SK-N-MC (cell line): Measurements from ENCODE around the gene ZBTB7A.
"Not testable (repeated sequence)": the region's sequence is repeated elsewhere in the genome, so short reads cannot be mapped to it uniquely, and the experiment has no call there.

Experiments
- DNase-seq: peaks from one replicate; pipeline ENCODE4 v3.0.0-alpha.2; 2011; ENCODE audit warnings: low read depth, low spot score
- H3K27ac ChIP-seq: fragments of 200-600 bp; sonication (generic); 2 replicates; pipeline ENCODE4 v1.5.1; 2016; ENCODE audit warnings: mixed run types
- H3K36me3 ChIP-seq: fragments of 200-600 bp; sonication (generic); 2 replicates; pipeline ENCODE4 v1.6.1; 2017; ENCODE audit warnings: antibody characterized with exemption, low read length, mixed read lengths; ENCODE audit not compliant: insufficient read depth
- H3K4me3 ChIP-seq: fragments of 200-600 bp; sonication (generic); 2 replicates; pipeline ENCODE4 v1.5.1; 2016
- H3K9ac ChIP-seq: fragments of 200-600 bp; sonication (generic); 2 replicates; pipeline ENCODE4 v1.8.0; 2017; ENCODE audit warnings: mixed run types, mixed read lengths; ENCODE audit not compliant: insufficient read length
- H3K9me3 ChIP-seq: fragments of 200-600 bp; sonication (generic); 2 replicates; pipeline ENCODE4 v1.6.1; 2017; ENCODE audit warnings: low read depth, mild to moderate bottlenecking, antibody characterized with exemption, low read length, moderate library complexity, mixed read lengths
- EZH2 ChIP-seq: fragments of 200-600 bp; sonication (generic); IDR thresholded peaks from one replicate; pipeline ENCODE4 v1.6.1; 2017; ENCODE audit warnings: antibody characterized with exemption
- FOXP2 ChIP-seq: optimal IDR thresholded peaks from 2 replicates; pipeline ENCODE3; 2011; ENCODE audit warnings: mild to moderate bottlenecking, moderate library complexity; ENCODE audit not compliant: insufficient read depth; ENCODE audit errors: extremely low read length, control extremely low read depth
- POLR2AphosphoS5 ChIP-seq: IDR thresholded peaks from 2 replicates; pipeline ENCODE4 v1.6.1; 2012; ENCODE audit warnings: mild to moderate bottlenecking, low read depth, low read length, borderline replicate concordance

ZBTB7A gene

DNA sequence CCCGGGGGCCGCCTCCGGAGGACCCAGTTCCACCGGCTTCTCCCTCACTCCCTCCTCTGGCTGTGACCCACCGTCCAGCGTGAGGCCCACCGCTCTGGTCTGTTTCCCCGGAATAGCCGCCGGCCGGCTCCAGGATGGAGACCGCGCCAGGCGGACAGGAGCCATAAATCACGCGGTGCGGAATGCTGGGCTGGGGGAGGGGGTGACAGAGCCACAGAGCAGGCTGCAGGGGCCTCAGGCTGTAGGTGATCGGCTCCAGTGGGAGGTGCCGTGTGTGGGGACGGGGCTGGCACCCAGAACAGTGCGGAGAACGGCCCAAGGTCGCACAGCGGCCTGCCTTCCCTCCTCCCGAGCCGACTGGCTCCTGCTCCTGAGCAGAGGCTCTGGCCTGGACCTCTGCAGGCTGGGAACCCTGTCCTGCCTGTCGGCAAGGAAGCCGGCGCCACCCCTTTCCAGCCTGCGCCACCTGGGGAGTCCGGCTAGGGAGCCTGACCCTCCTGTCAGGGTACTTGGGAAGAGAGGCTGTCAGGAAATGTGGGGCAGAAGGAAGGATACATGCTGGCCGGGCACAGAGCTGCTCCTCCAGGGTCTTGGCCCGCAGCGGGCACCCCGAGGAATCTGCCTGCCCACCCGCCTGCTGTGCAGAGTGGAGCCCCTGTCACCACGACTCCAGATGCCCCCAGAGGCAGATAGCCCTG, 50.8 kb downstream of the ZBTB7A start:
- TF ChIP-seq POLR2AphosphoS5 (no peak), EZH2 (no peak), FOXP2 (no peak)
- H3K36me3 ChIP-seq, result peaks cover 19% of the 10 kb centered on the region; the same call in 1 of the 2 replicates

DNA sequence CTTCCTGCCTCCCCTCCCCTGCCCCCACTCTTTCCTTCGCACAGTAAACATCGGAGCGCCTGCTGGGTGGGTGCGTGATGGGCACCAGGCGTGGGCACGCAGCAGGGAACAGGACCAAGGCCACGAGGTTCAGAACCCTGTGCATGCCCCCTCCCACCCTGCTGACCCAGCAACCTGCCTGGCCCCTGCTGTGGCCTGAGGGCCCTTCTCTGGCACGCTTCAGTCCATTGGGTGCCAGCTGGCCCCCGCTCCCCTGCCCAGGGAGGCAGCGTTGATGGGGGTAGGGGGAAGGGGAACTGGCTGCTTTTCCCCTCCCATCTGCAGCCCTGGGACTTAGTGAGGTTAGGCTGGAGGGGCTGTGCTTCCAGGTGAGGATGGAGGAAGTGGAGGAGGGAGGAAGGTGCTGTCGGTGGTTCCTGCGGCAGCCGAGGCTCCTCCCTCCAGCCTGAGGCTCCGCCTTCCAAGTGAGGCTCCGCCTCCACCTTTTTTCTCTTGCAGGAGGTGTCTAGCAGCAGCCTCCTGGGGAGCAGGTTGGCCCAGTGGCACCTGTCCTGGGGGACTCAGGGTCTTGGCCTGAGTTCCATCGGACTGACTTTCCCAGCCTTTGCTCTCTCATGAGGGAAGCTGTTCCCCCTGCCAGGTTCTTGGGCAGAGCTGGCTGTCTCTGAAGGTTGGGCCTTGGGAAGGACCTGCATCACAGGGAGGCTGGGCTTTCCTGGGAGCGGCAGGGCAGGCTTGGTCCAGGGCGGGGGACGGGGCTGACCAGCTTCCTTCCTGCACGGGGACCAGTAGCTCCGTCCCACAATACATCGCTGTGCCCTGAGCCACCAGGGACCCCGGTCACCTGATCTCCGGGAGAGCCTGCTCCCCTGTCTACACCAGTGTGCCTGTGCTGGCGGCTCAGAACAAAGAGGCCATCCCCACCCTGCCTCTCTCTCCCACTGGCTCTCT, 51.9 kb downstream of the ZBTB7A start:
- H3K9ac ChIP-seq, result no peak overlapping the region
- no peak for TF ChIP-seq FOXP2
- TF ChIP-seq POLR2AphosphoS5, result no peak
- TF ChIP-seq EZH2, result no peak
- DNase-seq, result no peak
- H3K36me3 ChIP-seq, result peaks cover 19% of the 10 kb centered on the region; the same call in 1 of the 2 replicates
- H3K27ac ChIP-seq, result no peak overlapping the region
- no peak overlapping the region for H3K4me3 ChIP-seq
- no peaks in the 10 kb centered on the region for H3K9me3 ChIP-seq

More for the DNA sequence above, 50.8 kb downstream of the ZBTB7A start:
- Histone ChIP-seq H3K9ac (no peak overlapping the region), H3K9me3 (no peaks in the 10 kb centered on the region), H3K4me3 (no peak overlapping the region), H3K27ac (no peak overlapping the region)
- DNase-seq, result no peak

- Histone ChIP-seq H3K9me3 (no peaks in the 10 kb centered on the region), H3K27ac (no peak overlapping the region), H3K36me3 (peaks cover 19% of the 10 kb centered on the region; the same call in 1 of the 2 replicates), H3K4me3 (no peak overlapping the region), H3K9ac (no peak overlapping the region)
- no peak for DNase-seq
- TF ChIP-seq POLR2AphosphoS5 (no peak), FOXP2 (no peak), EZH2 (no peak)
These were observed 52.7 kb downstream of the ZBTB7A start for GRCh38 chr19:4013886-4014540.

- no peaks in the 10 kb centered on the region for H3K9me3 ChIP-seq
- no peak overlapping the region for H3K4me3 ChIP-seq
- H3K36me3 ChIP-seq, result peaks cover 19% of the 10 kb centered on the region; the same call in 1 of the 2 replicates
- H3K27ac ChIP-seq, result no peak overlapping the region
- no peak for TF ChIP-seq POLR2AphosphoS5
- no peak for TF ChIP-seq EZH2
- TF ChIP-seq FOXP2, result no peak
- H3K9ac ChIP-seq, result no peak overlapping the region
- no peak for DNase-seq
These were observed 53.6 kb downstream of the ZBTB7A start for GRCh38 chr19:4012975-4013634.

DNA sequence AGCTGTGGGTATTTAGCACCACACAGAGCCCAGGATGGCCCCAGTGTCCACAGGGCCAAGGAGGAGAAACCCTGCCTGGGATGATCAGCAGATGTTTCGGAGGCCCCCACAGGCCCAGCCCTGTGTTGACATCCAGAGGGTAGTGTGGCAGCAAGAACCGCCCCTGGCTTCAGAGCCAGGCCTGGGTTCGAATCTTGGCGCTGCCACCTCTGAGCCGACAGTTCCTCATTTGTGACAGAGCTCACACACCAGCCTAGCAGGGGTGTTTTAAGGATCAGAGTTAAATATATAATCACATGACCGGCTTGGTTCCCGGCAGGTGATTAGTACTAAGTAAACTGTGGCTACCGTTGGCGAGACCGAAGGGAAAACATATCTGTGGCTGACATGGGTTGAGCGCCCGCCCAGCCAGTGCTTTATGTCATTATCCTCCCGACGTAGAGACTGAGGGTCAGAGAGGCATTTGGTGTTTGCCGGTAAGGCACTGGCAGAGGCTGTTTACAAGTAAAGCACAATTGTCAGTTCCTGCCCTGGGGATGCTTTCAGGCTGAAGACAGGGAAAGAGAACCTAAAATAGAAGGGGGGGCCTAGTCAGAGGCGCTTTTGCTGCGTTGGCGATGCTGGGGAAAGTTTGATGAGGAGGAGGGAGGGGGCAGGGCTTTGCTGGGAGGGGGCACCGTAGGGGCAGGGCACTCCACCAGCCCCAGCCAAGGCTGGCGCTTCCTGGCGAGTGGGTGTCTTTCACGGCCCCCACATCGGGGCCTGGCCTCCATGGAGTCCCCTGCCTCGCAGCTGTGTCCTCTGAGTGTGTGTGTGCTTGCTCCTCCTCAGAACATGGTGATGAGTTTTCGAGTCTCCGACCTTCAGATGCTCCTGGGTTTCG, 54.4 kb downstream of the ZBTB7A start:
- no peak for DNase-seq
- H3K36me3 ChIP-seq, result peaks cover 19% of the 10 kb centered on the region; the same call in 1 of the 2 replicates
- no peak overlapping the region for H3K9ac ChIP-seq
- H3K9me3 ChIP-seq, result no peaks in the 10 kb centered on the region
- H3K27ac ChIP-seq, result no peak overlapping the region
- H3K4me3 ChIP-seq, result no peak overlapping the region
- no peak for TF ChIP-seq POLR2AphosphoS5

DNA sequence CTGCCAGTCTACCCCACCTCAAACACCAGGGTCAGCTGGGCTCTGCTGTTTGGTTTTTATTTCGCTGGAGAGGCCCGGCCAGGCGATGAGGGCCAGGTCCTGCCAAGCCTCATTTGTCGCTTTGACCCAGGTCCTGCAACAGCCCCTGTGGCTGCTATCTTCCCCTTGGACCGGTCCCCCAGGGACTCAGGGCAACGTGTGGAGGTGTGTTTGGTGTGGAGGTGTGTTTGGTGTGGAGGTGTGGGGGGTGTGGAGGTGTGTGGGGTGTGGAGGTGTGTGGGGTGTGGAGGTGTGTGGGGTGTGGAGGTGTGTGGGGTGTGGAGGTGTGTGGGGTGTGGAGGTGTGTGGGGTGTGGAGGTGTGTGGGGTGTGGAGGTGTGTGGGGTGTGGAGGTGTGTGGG, 55.3 kb downstream of the ZBTB7A start:
- Histone ChIP-seq H3K36me3 (peaks cover 19% of the 10 kb centered on the region; the same call in 1 of the 2 replicates), H3K9ac (peak overlapping the region; percentile 15)
- H3K4me3 ChIP-seq, DNase-seq, H3K9me3 ChIP-seq, H3K27ac ChIP-seq: not testable (repeated sequence)

GRCh38 chr19:4010808-4011110, 55.9 kb downstream of the ZBTB7A start:
- Histone ChIP-seq H3K9ac (peak overlapping the region; percentile 15), H3K9me3 (no peaks in the 10 kb centered on the region), H3K27ac (no peak overlapping the region), H3K36me3 (peaks cover 19% of the 10 kb centered on the region; the same call in 1 of the 2 replicates), H3K4me3 (no peak overlapping the region)
- TF ChIP-seq POLR2AphosphoS5 (no peak), FOXP2 (no peak), EZH2 (no peak)
- DNase-seq, result no peak
